Thymus (tissue), 11 donors: ENCODE results near the gene PAPPA2. TPM values are rescaled to one million over a fixed set of nuclear protein-coding genes. Genes with fewer than 3 reads are reported as not detected.

Source experiments
- DNase-seq, 9 donors: peaks; one replicate each; pipeline ENCODE4 v3.0.0-alpha.2; 2013; ENCODE audit warnings: low spot score in 9 of 9, low read depth in 6 of 9, missing footprints in 1 of 9
- H3K27ac ChIP-seq, 2 donors: one replicate each; pipeline ENCODE4 v1.5.1; 2013; ENCODE audit warnings: control low read depth in 1 of 2, low read depth in 1 of 2, low read length in 1 of 2, mild to moderate bottlenecking in 1 of 2, moderate library complexity in 1 of 2
- H3K27me3 ChIP-seq, 2 donors: one replicate each; pipeline ENCODE4 v1.5.1; 2013; ENCODE audit warnings: low read length in 1 of 2; ENCODE audit not compliant: control insufficient read depth in 2 of 2, insufficient read depth in 1 of 2
- H3K36me3 ChIP-seq, 2 donors: one replicate each; pipeline ENCODE4 v1.5.1; 2013; ENCODE audit warnings: low read length in 1 of 2, mild to moderate bottlenecking in 1 of 2, moderate library complexity in 1 of 2; ENCODE audit not compliant: control insufficient read depth in 2 of 2, insufficient read depth in 2 of 2
- H3K4me1 ChIP-seq, 2 donors: one replicate each; pipeline ENCODE4 v1.5.1; 2013; ENCODE audit warnings: low read length in 2 of 2; ENCODE audit not compliant: control insufficient read depth in 2 of 2, insufficient read depth in 2 of 2
- H3K4me3 ChIP-seq, 2 donors: one replicate each; pipeline ENCODE4 v1.5.1; 2013; ENCODE audit warnings: low read length in 2 of 2, control low read depth in 1 of 2, mild to moderate bottlenecking in 1 of 2
- H3K9me3 ChIP-seq, 2 donors: one replicate each; pipeline ENCODE4 v1.5.1; 2013; ENCODE audit warnings: low read length in 1 of 2, mild to moderate bottlenecking in 1 of 2; ENCODE audit not compliant: control insufficient read depth in 2 of 2, insufficient read depth in 1 of 2
- WGBS: extraction: QIAGEN DNeasy Blood & Tissue Kit; methylation state at CpG from one replicate; pipeline ENCODE4 v1.1.7; 2013; 5-methylcytosine and 5-hydroxymethylcytosine counted together
- polyA plus RNA-seq: library from polyadenylated mRNA; stranded (reverse); fragments of 200-250 nt; gene quantifications from one replicate; pipeline ENCODE4 v1.2.3, GENCODE V29; 2013
- total RNA-seq: library from RNA; stranded (reverse); fragments of 120-200 nt; gene quantifications from one replicate; pipeline ENCODE4 v1.2.4, GENCODE V29; 2013
- donor health status: healthy.

Gene PAPPA2
- total and polyA plus RNA-seq, 2 donors: 0.02 to 0.28 TPM

GRCh38 chr1:176521211-176521610 lies 58.2 kb downstream of the PAPPA2 start:
- 94% methylated on average over 1 of the region's 1 CpG for WGBS

GRCh38 chr1:176522310-176522845 lies 59.4 kb downstream of the PAPPA2 start:
- 55% methylated on average over 3 of the region's 3 CpGs for WGBS
- no peak for DNase-seq
- H3K27ac ChIP-seq: no peak overlapping the region
- H3K36me3 ChIP-seq: no peaks in the 10 kb centered on the region
- no peak overlapping the region for H3K4me3 ChIP-seq
- no peaks in the 10 kb centered on the region for H3K4me1 ChIP-seq
- H3K27me3 ChIP-seq: no peaks in the 10 kb centered on the region
- H3K9me3 ChIP-seq: no peaks in the 10 kb centered on the region

More at GRCh38 chr1:176521211-176521610, 58.2 kb downstream of the PAPPA2 start:
- Histone ChIP-seq H3K4me3 (no peak overlapping the region), H3K9me3 (no peaks in the 10 kb centered on the region), H3K36me3 (no peaks in the 10 kb centered on the region), H3K27me3 (no peaks in the 10 kb centered on the region), H3K4me1 (no peaks in the 10 kb centered on the region), H3K27ac (no peak overlapping the region)
- no peak for DNase-seq

GRCh38 chr1:176529395-176530090 lies 66.6 kb downstream of the PAPPA2 start:
- Histone ChIP-seq H3K9me3 (no peaks in the 10 kb centered on the region), H3K36me3 (no peaks in the 10 kb centered on the region), H3K27ac (no peak overlapping the region), H3K4me1 (no peaks in the 10 kb centered on the region), H3K27me3 (no peaks in the 10 kb centered on the region), H3K4me3 (no peak overlapping the region)
- WGBS: 84% methylated on average over 7 of the region's 7 CpGs
- DNase-seq: no peak

- Histone ChIP-seq H3K4me1 (no peaks in the 10 kb centered on the region), H3K36me3 (no peaks in the 10 kb centered on the region), H3K4me3 (no peak overlapping the region), H3K27me3 (no peaks in the 10 kb centered on the region), H3K27ac (no peak overlapping the region), H3K9me3 (no peaks in the 10 kb centered on the region)
- 89% methylated on average over 2 of the region's 2 CpGs for WGBS
- DNase-seq: no peak
Measured at GRCh38 chr1:176531036-176531435, 68.1 kb downstream of the PAPPA2 start.

GRCh38 chr1:176531921-176532897 lies 69.2 kb downstream of the PAPPA2 start:
- Histone ChIP-seq H3K27me3 (no peaks in the 10 kb centered on the region), H3K4me3 (no peak overlapping the region), H3K4me1 (no peaks in the 10 kb centered on the region), H3K36me3 (no peaks in the 10 kb centered on the region), H3K9me3 (no peaks in the 10 kb centered on the region), H3K27ac (no peak overlapping the region)
- 76% methylated on average over 16 of the region's 16 CpGs for WGBS
- DNase-seq: no peak

- Histone ChIP-seq H3K4me3 (no peak overlapping the region), H3K27ac (no peak overlapping the region), H3K9me3 (no peaks in the 10 kb centered on the region), H3K4me1 (no peaks in the 10 kb centered on the region), H3K36me3 (no peaks in the 10 kb centered on the region), H3K27me3 (no peaks in the 10 kb centered on the region)
- 97% methylated on average over 1 of the region's 1 CpG for WGBS
- no peak for DNase-seq
Measured at GRCh38 chr1:176533020-176533419, 70.0 kb downstream of the PAPPA2 start.

- Histone ChIP-seq H3K4me1 (no peaks in the 10 kb centered on the region), H3K36me3 (no peaks in the 10 kb centered on the region), H3K4me3 (no peak overlapping the region), H3K27ac (no peak overlapping the region), H3K9me3 (no peaks in the 10 kb centered on the region), H3K27me3 (no peaks in the 10 kb centered on the region)
- DNase-seq: no peak
- 87% methylated on average over 2 of the region's 2 CpGs for WGBS
Measured at GRCh38 chr1:176536588-176536987, 73.6 kb downstream of the PAPPA2 start.

GRCh38 chr1:176539018-176539417 lies 76.0 kb downstream of the PAPPA2 start:
- no peak overlapping the region for H3K4me3 ChIP-seq
- H3K27me3 ChIP-seq: no peaks in the 10 kb centered on the region
- H3K36me3 ChIP-seq: no peaks in the 10 kb centered on the region
- WGBS: 78% methylated on average over 6 of the region's 6 CpGs
- no peaks in the 10 kb centered on the region for H3K4me1 ChIP-seq
- H3K9me3 ChIP-seq: no peaks in the 10 kb centered on the region
- no peak for DNase-seq
- H3K27ac ChIP-seq: no peak overlapping the region

GRCh38 chr1:176540428-176540827 lies 77.5 kb downstream of the PAPPA2 start:
- H3K27me3 ChIP-seq: no peaks in the 10 kb centered on the region
- H3K27ac ChIP-seq: no peak overlapping the region
- no peak for DNase-seq
- no peaks in the 10 kb centered on the region for H3K4me1 ChIP-seq
- no peaks in the 10 kb centered on the region for H3K9me3 ChIP-seq
- no peaks in the 10 kb centered on the region for H3K36me3 ChIP-seq
- 96% methylated on average over 1 of the region's 1 CpG for WGBS
- no peak overlapping the region for H3K4me3 ChIP-seq
